Esophagus squamous epithelium (tissue), 4 donors: ENCODE measurements around the gene DSC3.

Experiments used
- POLR2A ChIP-seq, 4 donors: fragments of 450-650 bp; IDR thresholded peaks; one replicate each; pipeline ENCODE4 v1.6.1; 2017; ENCODE audit warnings: antibody characterized with exemption in 4 of 4, mild to moderate bottlenecking in 4 of 4, moderate library complexity in 3 of 4
- TF ChIP-seq, protein P1 (sequence below), 6 experiments: fragments of 450-650 bp in 4 of 6; fragments of 200-600 bp in 2 of 6; sonication (generic) in 2 of 6; IDR thresholded peaks; one replicate each; pipeline ENCODE4 v1.5.1; 2016 to 2019; ENCODE audit warnings: antibody characterized with exemption in 6 of 6, mild to moderate bottlenecking in 4 of 6, moderate library complexity in 4 of 6

- TF ChIP-seq, protein P1, sequence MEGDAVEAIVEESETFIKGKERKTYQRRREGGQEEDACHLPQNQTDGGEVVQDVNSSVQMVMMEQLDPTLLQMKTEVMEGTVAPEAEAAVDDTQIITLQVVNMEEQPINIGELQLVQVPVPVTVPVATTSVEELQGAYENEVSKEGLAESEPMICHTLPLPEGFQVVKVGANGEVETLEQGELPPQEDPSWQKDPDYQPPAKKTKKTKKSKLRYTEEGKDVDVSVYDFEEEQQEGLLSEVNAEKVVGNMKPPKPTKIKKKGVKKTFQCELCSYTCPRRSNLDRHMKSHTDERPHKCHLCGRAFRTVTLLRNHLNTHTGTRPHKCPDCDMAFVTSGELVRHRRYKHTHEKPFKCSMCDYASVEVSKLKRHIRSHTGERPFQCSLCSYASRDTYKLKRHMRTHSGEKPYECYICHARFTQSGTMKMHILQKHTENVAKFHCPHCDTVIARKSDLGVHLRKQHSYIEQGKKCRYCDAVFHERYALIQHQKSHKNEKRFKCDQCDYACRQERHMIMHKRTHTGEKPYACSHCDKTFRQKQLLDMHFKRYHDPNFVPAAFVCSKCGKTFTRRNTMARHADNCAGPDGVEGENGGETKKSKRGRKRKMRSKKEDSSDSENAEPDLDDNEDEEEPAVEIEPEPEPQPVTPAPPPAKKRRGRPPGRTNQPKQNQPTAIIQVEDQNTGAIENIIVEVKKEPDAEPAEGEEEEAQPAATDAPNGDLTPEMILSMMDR (IDR thresholded peaks at IDR 0.05): no peak
- no peak for TF ChIP-seq POLR2A (IDR thresholded peaks at IDR 0.05)
Observed at GRCh38 chr18:30967701-30968100, 74.8 kb downstream of the DSC3 start.
